ENCODE results near the gene FAAH. TPM values are rescaled to one million over a fixed set of nuclear protein-coding genes. Genes with fewer than 3 reads are reported as not detected.

Gene FAAH
- total RNA-seq, 2 donors from 2014 or later, result 6.3 to 10.5 TPM

DNA sequence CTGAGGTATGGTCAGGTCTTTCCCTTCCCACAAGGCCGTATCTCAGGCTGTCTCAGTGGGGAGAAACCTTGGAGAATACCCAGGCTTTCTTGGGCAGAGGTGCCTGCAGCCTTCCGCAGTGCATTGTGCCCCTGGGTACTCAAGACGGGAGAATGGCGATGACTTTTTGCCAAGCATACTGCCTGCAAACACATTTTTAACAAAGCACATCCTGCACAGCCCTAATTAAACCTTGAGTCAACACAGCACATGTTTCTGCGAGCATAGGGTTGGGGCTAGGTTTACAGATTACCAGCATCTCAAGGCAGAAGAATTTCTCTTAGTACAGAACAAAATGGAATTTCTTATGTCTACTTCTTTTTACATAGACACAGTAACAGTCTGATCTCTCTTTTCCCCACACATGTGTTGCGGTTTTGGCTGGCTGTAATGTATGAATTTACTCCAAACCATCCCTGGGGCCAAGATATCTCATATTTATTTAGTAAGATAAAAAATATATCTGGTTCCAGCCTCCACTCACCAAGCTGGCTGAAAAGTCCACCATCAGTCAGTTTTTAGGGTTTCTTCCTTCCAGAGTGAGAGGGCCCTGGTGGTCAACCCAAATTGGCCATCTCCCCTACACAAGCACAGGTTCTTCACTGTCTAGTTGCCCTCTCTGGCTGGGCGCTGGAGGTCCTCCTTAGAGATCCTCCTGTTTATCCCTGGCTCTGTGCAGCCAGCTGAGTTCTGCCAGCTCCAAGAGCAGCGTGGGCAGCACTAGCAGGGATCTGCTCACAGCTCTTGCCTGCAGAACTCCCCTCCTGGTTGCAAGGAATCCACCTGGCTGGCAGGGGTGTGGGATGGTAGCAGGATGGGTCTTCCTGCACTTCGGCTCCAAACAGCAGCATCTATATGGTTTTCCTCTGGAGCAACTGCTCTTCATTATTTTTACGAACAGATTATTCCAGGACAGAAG is 2.6 kb downstream of the FAAH start:
- intact Hi-C loops (cut with DNase I), result no loop called here
- peak in 1 of 2 donors; percentile 33 for ATAC-seq
- DNase-seq, result no peak

DNA sequence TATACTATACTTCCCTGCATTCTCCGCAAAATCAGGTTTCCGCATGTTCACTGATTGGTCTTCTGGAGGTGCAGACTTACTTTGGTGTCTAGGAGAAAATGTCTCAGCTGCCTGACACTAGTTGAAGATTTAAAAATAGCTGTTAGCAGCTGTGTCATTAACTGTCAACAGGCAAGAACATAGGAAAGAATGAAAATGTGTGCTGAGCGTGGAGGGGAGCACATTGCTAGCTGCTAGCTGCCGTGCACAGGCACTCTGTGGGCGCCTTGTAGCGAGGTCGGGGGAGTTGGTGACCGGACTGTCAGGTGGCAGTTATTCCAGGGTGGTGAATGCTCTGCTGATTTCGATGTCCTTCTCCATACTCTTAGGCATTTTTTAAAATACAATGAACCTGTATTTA is 5.2 kb downstream of the FAAH start:
- intact Hi-C loops (cut with DNase I), result no loop called here
- ATAC-seq (no peak), DNase-seq (no peak)

DNA sequence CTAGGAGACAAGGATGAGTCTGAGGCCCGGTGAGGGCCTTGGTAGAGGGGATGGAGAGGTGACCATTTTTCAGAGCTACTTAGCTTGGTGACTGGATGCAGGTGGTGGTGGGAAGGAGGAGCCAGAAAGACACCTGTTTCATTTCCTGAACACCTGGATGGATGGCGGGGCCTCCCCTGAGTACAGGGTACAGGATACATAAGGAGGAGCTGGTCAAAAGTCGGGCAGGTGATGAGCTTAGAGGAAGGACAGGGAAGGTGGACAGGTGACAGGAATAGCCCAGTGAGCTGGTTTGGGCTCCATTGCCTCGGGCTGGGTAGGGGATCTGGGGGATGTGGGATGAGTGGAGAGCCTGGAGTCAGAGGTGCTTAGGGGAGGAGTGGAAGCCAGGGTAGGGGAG is 6.3 kb downstream of the FAAH start:
- intact Hi-C loops (cut with DNase I), result loop anchor here in 1 of 2 donors (10.0 kb wide), 1 partner anchor 124 kb away; no protein-coding TSS in a partner anchor
- DNase-seq (no peak), ATAC-seq (no peak)

- intact Hi-C loops (cut with DNase I), result loop anchor here in 1 of 2 donors (10.0 kb wide), 1 partner anchor 123 kb away; no protein-coding TSS in a partner anchor
- ATAC-seq, result peak in 1 of 2 donors; percentile 7
- no peak for DNase-seq
These were observed 7.2 kb downstream of the FAAH start for GRCh38 chr1:46401154-46401913.

DNA sequence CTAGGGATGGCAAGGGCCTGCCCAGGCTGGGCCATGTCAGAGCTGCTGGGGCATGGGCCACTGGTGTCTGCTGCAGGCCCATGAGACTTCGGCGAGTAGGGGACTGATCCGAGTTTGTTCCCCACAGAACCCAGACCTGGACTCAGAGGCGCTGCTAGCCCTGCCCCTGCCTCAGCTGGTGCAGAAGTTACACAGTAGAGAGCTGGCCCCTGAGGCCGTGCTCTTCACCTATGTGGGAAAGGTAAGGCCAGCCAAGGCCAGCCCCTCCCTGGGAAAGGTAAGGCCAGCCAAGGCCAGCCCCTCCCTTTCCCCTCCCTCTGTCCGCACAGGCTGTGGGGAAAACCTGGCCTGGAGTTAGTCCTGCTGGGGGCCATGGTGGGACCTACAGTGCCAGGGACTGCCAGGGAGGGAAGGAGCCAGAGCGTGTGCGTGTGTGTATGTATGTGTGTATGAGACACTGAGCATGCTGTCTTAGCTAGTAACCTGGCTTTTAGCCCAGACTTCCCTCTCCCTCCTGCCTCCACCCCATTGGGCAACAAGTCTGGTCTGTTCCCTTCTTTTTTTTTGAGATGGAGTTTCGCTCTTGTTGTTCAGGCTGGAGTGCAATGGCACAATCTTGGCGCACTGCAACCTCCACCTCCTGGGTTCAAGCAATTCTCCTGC is 8.0 kb downstream of the FAAH start:
- DNase-seq, result peak; percentile 61
- ATAC-seq, result peak; percentile 85 to 88
- intact Hi-C loops (cut with DNase I), result loop anchor here in 1 of 2 donors (10.0 kb wide), 1 partner anchor 123 kb away; no protein-coding TSS in a partner anchor

GRCh38 chr1:46403916-46404315 is 9.8 kb downstream of the FAAH start:
- ATAC-seq (no peak), DNase-seq (no peak)
- intact Hi-C loops (cut with DNase I), result loop anchor here in 1 of 2 donors (10.0 kb wide), 1 partner anchor 121 kb away; no protein-coding TSS in a partner anchor

DNA sequence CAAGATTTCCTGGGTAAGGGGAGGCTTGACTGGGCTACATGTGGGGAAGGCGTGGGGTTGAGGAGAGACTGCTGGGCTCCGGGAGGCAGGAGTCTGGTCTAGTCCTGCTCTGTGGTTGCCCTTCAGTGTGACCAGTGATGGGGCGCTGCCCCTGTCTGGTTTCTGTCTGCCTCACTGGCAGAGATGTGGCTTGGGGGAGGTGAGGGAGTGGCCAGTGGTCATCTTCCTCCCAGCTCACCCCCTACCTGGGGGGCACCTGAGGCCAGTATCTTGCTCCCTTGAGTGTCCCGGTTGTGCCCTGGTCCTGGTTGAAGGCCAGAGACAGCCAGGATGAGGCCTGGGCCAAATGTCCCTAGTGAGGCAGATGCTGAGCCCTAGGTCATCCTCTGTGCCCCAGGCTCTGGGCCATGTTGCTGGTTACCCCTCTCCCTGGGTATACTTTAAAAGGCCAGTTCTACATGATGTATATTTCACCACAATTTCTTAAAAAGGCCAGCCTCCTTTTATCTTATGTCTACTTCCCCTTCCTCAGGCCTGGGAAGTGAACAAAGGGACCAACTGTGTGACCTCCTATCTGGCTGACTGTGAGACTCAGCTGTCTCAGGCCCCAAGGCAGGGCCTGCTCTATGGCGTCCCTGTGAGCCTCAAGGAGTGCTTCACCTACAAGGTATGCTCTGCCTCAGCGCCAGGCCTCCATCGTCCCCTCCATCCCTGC is 10.5 kb downstream of the FAAH start:
- intact Hi-C loops (cut with DNase I), result loop anchor here in 1 of 2 donors (10.0 kb wide), 1 partner anchor 120 kb away; no protein-coding TSS in a partner anchor
- no peak for ATAC-seq
- no peak for DNase-seq

DNA sequence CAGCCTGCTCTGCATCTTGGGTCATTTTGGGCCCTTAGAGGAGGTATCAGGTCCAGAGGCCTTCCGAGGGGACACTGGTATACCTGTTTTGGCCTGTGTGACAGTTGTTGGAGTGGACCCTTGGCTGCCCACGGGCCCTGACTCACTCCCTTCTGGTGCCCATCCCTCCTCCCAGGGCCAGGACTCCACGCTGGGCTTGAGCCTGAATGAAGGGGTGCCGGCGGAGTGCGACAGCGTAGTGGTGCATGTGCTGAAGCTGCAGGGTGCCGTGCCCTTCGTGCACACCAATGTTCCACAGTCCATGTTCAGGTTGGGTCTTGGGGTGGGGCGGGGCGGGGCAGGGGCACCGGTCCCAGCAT is 11.1 kb downstream of the FAAH start:
- DNase-seq (no peak), ATAC-seq (no peak)
- intact Hi-C loops (cut with DNase I), result loop anchor here in 1 of 2 donors (10.0 kb wide), 1 partner anchor 120 kb away; no protein-coding TSS in a partner anchor

GRCh38 chr1:46405724-46406123 is 11.6 kb downstream of the FAAH start:
- DNase-seq, result no peak
- intact Hi-C loops (cut with DNase I), result loop anchor here (2.0 to 10.0 kb wide), 2 partner anchors 119 to 123 kb away; no protein-coding TSS in a partner anchor
- no peak for ATAC-seq

DNA sequence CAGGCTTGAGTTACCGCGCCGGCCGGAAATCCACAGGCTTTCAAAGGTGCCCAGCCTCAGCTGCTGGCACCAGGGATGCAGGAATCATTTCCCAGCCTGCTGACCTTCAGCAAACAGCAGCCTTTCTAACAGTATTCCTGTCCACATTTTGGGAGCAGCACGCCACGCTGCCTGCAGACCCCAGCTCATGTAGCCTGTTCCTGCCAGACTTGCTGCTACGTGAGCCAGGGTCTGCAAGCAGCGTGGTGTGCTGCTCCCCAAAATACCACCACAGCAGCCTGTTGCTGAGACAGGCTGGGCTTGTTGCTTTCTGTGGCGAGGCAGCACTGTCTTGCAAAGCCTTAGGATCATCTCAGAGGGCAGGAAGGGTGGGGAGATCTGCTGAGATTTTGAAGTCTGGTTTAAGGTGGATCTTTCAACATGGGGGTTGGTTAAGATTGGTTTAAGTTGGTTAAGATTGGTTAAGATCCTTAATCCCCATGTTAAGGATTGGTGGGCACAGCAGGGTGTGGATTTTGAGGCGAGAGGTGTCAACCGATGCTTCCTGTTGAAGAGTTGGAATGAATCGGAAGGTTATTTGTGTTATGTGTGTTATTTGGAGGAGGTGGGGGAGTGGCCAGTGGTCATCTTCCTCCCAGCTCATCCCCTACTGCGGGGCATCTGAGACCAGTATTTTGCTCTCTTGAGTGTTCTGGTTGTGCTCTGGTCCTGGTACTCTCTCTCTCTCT is 12.9 kb downstream of the FAAH start:
- ATAC-seq (no peak), DNase-seq (no peak)
- intact Hi-C loops (cut with DNase I), result loop anchor here (2.0 to 10.0 kb wide), 2 partner anchors 118 to 122 kb away; no protein-coding TSS in a partner anchor

GRCh38 chr1:46407636-46408035 is 13.5 kb downstream of the FAAH start:
- no peak for ATAC-seq
- DNase-seq, result no peak
- intact Hi-C loops (cut with DNase I), result loop anchor here (2.0 to 10.0 kb wide), 2 partner anchors 117 to 121 kb away; no protein-coding TSS in a partner anchor

DNA sequence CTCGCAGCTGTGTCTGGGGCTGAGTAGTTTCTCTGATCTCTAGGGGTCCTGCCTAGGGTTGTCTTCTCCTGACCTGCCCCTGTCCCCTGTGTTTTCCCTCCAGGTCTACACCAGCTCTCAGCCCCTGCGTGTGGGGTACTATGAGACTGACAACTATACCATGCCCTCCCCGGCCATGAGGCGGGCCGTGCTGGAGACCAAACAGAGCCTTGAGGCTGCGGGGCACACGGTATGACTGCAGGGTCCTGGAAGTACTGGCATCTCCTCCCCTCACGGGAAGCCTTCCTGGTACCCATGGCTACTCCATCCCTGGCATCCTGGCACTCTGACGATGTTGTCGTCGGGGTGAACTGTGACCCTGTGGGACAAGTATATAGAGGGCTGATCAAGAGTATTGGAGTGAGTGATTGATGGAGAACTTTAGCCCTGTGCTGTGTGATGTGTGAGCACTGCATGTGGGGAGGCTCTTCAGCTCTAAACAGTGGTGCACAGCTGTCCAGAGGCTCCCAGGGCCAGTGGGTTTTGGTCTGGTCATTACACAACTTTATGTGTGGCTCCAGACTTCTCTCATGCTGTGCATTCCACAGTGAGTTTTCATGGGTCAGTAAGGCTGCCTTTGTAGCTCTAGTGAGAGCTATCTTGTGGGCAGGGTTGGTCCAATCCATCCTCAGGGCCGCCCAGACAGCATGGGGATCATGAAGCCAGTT is 14.4 kb downstream of the FAAH start:
- DNase-seq (no peak), ATAC-seq (no peak)
- intact Hi-C loops (cut with DNase I), result loop anchor here in 1 of 2 donors (10.0 kb wide), 1 partner anchor 116 kb away; no protein-coding TSS in a partner anchor

DNA sequence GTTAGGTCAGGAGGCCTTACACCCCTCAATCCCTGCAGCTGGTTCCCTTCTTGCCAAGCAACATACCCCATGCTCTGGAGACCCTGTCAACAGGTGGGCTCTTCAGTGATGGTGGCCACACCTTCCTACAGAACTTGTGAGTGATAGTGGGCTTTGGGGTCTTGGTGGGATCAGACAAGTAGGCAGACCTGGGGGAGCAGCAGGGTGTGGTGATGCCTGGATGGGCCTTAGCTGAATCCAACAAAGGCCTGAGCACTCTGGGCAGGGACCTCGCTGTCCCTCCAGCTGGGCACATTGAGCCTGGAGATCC is 14.9 kb downstream of the FAAH start:
- intact Hi-C loops (cut with DNase I), result loop anchor here in 1 of 2 donors (10.0 kb wide), 1 partner anchor 116 kb away; no protein-coding TSS in a partner anchor
- ATAC-seq (no peak), DNase-seq (no peak)

DNA sequence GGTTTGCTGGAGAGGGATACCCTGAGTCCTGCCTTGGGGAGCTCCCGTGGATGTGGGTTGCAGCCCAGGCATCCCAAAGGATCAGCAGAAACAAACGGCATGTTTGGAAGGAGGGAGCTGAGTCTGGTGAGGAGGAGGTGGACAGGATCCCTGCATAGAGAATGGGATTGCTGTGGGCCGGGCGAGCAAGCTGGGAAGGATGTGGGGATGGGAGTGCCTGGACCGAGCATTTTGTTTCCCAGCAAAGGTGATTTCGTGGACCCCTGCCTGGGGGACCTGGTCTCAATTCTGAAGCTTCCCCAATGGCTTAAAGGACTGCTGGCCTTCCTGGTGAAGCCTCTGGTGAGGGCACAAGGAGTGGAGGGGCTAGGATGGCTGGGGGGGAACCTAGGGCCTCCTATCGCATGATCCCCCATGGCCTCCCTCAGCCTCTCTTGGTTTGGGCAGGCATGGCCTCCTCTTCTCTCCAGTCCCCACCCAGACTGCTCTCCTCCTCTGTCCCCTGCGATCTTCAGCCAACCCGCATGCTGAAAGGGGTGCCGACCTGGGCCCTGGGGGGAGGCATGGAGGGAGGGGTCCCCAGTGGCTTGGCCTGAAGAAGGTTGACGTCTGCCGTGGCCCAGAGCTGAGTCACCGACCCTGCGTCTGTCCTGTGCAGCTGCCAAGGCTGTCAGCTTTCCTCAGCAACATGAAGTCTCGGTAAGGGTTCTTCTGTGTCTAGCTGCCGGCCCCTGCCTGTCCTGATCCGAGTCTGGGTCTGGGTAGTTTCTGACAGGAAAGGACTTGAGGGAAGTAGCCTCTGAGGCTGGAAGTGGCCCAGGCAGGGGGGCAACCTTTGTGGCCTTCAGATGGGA is 16.3 kb downstream of the FAAH start:
- no peak for DNase-seq
- intact Hi-C loops (cut with DNase I), result no loop called here
- no peak for ATAC-seq

- DNase-seq (no peak), ATAC-seq (no peak)
- intact Hi-C loops (cut with DNase I), result no loop called here
These were observed 16.9 kb downstream of the FAAH start for GRCh38 chr1:46411010-46411405.

DNA sequence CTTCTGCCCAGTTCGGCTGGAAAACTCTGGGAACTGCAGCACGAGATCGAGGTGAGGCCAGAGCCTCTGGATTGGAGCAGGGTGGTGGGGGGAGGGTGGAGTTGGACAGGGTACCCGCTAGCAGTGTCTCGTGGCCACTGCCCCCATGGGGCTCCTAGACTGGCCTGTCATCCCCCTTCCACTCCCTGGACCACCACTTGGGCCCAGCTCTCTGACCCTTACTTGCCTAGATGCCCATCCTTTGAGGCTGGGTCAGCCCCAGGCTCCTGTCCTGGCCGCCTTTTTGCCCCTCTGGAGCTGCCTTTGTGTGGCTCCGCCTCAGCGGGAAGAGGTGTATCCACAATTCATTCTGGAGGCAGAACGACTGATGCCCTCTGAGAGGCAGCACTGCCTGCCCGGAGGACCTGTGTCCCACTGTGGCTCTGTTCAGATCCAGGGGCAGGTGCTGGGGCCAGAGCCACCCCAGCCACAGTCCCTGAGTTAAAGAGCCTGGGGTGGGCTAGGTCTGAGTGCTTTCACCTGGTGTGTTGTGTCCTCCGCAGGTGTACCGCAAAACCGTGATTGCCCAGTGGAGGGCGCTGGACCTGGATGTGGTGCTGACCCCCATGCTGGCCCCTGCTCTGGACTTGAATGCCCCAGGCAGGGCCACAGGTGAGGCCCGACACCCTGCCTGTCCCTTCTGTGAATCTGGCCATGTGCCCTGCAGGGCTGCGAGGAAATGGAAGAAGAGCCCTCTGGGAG is 17.7 kb downstream of the FAAH start:
- intact Hi-C loops (cut with DNase I), result no loop called here
- no peak for DNase-seq

More for the DNA sequence above, 17.7 kb downstream of the FAAH start:
- no peak for ATAC-seq
